Kidney capillary endothelial cell (primary cell): ENCODE measurements around the gene EEF2KMT.
"Not testable (repeated sequence)": the region's sequence is repeated elsewhere in the genome, so short reads cannot be mapped to it uniquely, and the experiment has no call there.

Experiments used
- DNase-seq: peaks from one replicate; pipeline ENCODE4 v3.0.0-alpha.2; 2018; ENCODE audit warnings: low spot score

EEF2KMT gene, protein sequence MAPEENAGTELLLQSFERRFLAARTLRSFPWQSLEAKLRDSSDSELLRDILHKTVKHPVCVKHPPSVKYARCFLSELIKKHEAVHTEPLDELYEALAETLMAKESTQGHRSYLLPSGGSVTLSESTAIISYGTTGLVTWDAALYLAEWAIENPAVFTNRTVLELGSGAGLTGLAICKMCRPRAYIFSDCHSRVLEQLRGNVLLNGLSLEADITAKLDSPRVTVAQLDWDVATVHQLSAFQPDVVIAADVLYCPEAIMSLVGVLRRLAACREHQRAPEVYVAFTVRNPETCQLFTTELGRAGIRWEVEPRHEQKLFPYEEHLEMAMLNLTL

DNA sequence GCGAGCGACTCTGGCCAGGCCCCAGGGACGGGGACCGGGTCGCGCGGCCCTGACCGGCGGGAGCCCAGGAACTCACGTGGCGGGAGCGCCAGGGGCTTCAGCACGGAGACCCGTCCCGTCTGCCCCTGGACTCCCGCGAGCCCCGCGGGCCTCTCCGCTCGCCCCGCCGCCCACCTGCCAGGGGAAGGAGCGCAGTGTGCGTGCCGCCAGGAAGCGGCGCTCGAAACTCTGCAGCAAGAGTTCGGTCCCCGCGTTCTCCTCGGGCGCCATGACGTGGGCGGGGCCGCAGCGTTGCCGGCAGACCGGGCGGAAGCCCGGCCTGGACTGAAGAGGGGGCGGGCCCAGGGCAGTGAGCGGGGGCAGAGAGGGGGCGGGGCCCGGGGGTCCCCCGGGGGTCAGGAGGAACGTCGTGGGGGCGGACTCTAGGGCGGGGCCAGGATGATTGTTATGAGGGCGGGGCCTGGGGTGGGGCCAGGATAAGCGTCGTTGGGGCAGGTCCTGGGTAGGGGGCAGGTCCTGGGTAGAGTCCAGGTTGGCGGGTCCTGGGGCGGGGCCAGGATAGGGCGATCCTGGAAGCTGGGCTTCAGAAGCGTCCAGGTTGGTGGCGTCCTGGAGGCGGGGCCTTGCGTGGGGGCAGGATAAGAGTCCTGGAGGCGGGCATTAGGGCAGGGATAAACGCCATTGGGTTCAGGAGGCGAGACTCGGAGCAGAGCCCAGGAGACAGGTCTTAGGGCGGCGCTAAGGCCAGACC, at the start of gene EEF2KMT:
TSS of gene EEF2KMT (minus strand) at position 326 of the 751 bp plus-strand sequence. CDS start at position 270, 56 bp downstream.
- DNase-seq, result peak; percentile 98

- not testable (repeated sequence) for DNase-seq
These were observed 47.0 kb upstream of the EEF2KMT start for GRCh38 chr16:5144621-5144956.

- DNase-seq, result no peak
These were observed 46.4 kb upstream of the EEF2KMT start for GRCh38 chr16:5143761-5144620.

- DNase-seq, result not testable (repeated sequence)
These were observed 42.6 kb upstream of the EEF2KMT start for GRCh38 chr16:5140151-5140550.

DNA sequence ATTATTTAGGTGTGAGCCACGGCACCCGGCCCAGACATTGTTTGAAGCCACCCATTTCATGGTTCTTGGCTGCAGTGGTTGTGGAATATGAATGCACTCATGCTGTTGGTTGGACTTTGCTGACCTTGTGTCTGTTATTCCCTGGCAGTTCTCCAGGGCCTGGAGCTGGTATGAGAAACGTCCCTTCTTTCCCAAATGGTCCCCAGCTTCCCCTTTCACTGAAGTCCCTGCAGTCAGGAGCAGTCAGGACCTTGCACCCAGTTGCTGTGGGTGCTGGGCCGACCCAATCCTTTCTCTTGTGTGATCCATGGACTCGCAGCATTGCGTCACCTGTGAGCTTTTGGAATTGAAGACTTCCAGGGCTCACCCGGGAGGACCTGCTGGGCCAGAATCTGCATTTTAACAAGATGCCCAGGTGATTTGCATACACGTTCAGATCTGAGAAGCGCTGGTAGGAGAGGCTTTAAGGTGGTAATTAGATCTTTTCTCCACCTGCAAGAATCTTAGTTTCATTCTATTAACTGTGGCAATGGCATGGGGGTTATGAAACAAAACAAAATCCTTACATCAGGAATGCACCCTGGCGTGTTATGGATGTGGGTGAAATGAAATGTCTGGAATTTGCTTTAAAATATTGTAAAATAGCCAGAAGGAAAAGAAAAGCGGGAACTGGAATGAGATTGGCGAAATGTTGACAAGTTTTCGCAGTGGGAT, 37.3 kb upstream of the EEF2KMT start:
- DNase-seq, result not testable (repeated sequence)

DNA sequence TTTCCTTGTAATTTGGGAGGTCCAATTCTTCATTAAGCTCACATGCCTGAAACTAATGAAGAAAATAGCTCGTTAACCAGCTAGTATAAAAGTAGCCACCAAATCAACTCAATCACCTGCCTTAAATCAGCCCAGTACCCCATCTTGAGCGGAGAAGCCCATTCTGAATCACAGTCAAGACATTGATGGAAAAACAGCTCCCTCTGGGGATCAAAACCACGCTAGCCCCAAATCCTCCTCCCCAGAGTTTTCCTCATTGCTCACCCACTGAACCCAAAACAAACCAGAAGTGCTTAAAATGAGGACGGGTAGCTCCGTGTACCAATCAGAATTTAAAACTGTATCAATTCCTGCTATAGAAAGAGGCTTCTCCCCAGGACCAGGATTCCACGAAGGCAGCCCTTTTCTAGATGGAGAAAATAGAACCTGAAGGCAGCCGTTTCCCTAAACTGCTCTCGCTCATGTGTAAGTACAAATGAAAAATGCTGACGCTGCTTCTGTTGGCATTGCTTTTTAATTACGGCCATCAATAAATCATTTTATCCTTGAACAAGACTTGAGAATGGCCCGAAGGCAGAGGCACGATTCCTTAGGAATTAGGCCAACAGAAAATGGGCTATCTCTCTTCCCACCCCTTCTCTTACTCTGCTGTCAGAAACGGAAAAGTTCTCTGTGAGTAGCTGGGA, 35.5 kb upstream of the EEF2KMT start:
- DNase-seq, result not testable (repeated sequence)

- DNase-seq, result not testable (repeated sequence)
These were observed 33.9 kb upstream of the EEF2KMT start for GRCh38 chr16:5131467-5132004.

GRCh38 chr16:5117300-5118087, 19.9 kb upstream of the EEF2KMT start:
- DNase-seq, result not testable (repeated sequence)

- not testable (repeated sequence) for DNase-seq
These were observed 19.2 kb upstream of the EEF2KMT start for GRCh38 chr16:5116780-5117295.

- not testable (repeated sequence) for DNase-seq
These were observed 13.3 kb upstream of the EEF2KMT start for GRCh38 chr16:5110933-5111332.

GRCh38 chr16:5108505-5109158, 11.0 kb upstream of the EEF2KMT start:
- DNase-seq, result no peak

- DNase-seq, result not testable (repeated sequence)
These were observed 7.4 kb upstream of the EEF2KMT start for GRCh38 chr16:5105039-5105438.

DNA sequence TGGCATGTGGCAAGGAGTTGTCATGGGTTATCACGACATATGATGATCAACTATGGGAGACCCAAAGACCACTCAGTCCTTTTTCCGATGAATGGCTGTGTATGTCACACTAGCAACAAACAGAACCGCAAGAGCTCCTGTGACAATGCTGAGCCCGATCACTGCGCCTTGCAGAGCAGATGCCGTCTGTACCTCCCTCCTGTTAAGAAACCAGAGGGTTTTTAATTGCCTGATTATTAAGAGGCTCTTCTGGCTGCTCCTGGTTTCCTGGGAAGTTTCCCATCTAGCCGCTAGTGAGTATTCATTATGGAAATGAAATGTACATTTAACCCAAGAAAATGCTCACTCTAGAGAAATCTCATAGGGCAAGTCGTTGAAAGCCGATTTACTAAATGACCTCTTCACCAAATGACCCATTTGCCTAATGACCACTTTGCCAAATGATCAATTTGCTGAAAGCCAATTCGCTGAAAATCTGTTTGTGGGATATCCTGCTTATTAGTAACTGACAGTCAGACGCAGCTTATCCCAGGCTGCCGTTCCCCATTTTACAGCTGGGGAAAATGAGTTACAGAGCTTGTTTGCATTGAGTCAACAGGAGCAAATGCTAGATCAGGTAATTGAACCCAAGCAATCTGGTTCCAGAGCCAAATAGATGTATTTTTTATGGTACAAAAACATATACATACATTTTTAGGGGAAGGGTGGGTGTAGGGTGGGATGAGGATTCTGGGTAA, 5.9 kb upstream of the EEF2KMT start:
- not testable (repeated sequence) for DNase-seq

DNA sequence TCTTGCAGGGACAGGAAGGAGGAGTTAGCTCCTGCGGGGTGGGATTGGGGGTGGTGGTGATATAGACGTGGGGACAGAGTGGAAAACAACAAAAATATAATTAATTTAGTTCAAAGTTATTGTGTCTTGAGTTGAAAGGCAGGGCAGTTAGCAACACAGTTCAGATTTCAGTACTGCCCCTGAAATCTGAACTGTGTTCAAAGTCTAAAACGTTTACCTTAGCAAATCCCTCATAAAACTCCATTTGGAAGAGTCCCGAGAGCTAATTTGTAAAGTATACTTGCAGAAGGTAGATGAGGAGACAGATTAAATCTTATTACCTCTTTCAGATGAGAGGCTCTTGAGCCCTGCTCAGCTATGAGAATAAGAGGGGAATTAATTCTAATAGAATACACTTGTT, 1.6 kb upstream of the EEF2KMT start:
- not testable (repeated sequence) for DNase-seq

DNA sequence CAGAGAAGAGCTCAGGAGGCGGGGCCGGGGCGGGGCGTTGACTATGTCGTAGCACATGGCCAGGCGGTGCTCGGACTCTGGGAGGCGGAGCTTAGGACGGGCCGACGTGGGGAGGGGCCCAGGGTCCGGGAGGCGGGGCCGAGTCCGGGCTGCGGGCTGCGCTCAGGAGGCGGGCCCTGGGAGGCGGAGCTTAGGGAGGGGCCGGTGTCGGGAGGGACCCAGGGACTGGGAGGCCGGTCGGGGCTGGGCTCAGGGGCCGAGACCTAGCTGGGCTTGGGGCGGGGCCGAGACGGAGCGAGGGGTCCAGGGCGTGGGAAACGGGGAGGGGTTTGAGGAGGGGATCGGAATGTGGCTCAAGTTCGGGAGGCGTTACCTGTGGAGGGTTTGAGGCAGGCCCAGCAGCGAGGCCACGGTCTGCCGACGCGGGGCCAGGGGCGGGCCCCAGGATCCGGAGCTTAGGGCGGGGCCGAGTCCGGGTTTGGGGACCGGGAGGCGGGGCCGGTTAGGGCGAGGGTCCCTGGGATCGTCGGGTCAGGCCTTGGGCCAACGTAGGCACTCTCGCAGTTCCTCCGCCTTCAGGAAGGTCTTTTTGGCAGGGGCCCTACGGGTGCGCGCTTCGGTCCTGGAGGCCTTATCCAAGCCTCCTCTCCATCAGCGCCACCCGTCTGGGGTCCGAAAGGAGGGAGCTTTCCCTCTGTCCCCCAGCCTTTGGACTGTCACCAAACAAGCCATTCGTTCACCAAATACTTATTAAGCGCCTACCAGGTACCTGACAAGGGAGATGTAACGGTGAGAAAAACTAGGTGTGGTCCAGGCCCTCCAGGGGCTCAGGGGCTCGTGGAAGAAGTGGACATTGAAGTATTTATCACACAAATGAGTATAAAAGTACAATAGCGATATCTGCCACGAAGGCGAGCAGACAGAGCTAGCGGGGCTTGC, 895 bp upstream of the EEF2KMT start:
- DNase-seq, result peak; percentile 1

- peak; percentile 5 for DNase-seq
These were observed 530 bp downstream of the EEF2KMT start for GRCh38 chr16:5097061-5097469.

DNA sequence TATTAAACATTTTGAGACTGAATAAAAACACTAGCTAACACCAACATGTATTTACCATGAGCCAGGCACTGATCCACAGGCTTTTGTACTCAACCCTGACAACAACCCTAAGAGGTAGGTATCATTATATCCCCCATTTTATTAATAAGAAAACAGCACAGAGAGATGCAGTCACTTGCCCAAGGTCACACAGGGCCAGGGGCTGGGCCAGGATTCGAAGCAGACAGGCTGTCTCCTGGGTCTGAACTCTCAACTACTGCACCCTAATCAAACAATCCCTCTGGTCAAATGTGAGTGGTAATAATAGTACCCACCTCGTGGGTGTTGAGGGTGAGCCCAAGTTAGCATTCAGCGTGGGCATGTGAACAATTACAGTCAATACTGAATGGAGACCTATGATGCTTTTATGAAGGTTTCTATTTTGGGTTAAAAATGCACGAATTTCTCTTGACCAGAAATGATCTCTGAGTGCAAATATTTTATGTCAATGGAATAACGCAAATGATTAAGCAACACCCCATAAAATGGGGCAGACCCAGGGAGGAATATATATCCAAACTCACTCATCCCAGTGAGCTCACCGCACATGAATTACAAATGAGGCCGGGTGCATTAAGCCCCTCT, 1.0 kb downstream of the EEF2KMT start:
- not testable (repeated sequence) for DNase-seq
